Lower leg skin (tissue), 4 donors: ENCODE data around the gene RASA3. TPM values are rescaled to one million over a fixed set of nuclear protein-coding genes. Genes with fewer than 3 reads are reported as not detected.
A peak's percentile ranks its signal among the peaks of the same experiment; 100 is the strongest.
"Not testable (repeated sequence)": the region's sequence is repeated elsewhere in the genome, so short reads cannot be mapped to it uniquely, and the experiment has no call there.

Experiments
- DNase-seq, 2 donors: peaks; one replicate each; pipeline ENCODE4 v3.0.0-alpha.2; 2019; ENCODE audit warnings: low spot score in 2 of 2
- H3K4me3 ChIP-seq: fragments of 200-600 bp; sonication (generic); 2 replicates; pipeline ENCODE4 v1.5.1; 2017; ENCODE audit warnings: mild to moderate bottlenecking, low read depth; ENCODE audit not compliant: poor library complexity, severe bottlenecking
- POLR2A ChIP-seq, 2 donors: fragments of 450-650 bp; IDR thresholded peaks; one replicate each; pipeline ENCODE4 v1.6.1; 2016 to 2017; ENCODE audit warnings: antibody characterized with exemption in 2 of 2, mild to moderate bottlenecking in 1 of 2, moderate library complexity in 1 of 2
- WGBS, 2 donors: methylation state at CpG; one replicate each; pipeline ENCODE4 v1.1.5; 2018; 5-methylcytosine and 5-hydroxymethylcytosine counted together
- intact Hi-C: fragments of 100-400 bp; cut with DNase I; formaldehyde crosslinking; loops from one replicate; pipeline ENCODE4 v1.15.0; 2023; ENCODE audit warnings: low total_unique reads
- total RNA-seq, 4 donors: library from RNA; depleted of rRNA; stranded (reverse); fragments of >200 nt; gene quantifications; one replicate each; pipeline ENCODE4 v1.1.0, GENCODE V29; 2016
- TF ChIP-seq, protein P1 (sequence below), 3 donors: fragments of 450-650 bp; IDR thresholded peaks; one replicate each; pipeline ENCODE4 v1.5.1; 2016; ENCODE audit warnings: antibody characterized with exemption in 3 of 3, mild to moderate bottlenecking in 3 of 3, moderate library complexity in 2 of 3

RASA3 gene
- total RNA-seq, 4 donors from 2014 or later: 12.9 to 30.5 (median 24.2) TPM

DNA sequence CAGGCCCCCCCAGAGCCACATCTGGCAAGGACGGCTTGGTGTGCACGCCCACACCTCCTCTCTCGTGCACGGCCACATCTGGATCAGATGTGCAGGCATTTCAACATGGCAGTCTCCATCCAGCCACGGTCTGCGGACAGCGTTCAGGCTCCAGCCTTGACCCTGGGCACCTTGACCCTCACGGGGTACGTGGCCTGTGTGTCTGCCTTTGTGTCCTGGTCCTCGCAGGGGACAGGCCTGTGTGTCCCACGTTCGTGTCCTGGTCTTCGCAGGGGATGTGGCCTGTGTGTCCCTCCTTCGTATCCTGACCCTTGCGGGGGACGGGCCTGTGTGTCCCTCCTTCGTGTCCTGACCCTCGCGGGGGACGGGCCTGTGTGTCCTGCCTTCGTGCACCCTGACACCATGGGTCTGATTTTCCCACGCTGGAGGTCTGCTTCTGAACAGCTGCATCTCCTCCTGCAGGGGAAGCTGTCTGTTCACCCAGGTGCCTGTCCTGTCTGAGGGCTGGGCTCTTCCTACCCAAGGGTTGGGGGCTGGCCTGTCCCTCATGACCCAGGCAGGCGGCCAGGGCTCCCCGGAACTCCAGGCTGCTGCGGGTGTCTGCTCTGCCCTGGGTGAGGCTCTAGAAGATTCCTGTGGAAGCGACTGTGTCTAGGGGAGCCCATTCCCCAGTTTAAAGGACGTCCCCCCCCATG, 25.3 kb downstream of the RASA3 start:
- TF ChIP-seq, protein P1, sequence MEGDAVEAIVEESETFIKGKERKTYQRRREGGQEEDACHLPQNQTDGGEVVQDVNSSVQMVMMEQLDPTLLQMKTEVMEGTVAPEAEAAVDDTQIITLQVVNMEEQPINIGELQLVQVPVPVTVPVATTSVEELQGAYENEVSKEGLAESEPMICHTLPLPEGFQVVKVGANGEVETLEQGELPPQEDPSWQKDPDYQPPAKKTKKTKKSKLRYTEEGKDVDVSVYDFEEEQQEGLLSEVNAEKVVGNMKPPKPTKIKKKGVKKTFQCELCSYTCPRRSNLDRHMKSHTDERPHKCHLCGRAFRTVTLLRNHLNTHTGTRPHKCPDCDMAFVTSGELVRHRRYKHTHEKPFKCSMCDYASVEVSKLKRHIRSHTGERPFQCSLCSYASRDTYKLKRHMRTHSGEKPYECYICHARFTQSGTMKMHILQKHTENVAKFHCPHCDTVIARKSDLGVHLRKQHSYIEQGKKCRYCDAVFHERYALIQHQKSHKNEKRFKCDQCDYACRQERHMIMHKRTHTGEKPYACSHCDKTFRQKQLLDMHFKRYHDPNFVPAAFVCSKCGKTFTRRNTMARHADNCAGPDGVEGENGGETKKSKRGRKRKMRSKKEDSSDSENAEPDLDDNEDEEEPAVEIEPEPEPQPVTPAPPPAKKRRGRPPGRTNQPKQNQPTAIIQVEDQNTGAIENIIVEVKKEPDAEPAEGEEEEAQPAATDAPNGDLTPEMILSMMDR (IDR thresholded peaks at IDR 0.05): no peak
- WGBS, 2 donors: 82 to 85% methylated on average over 15 to 26 of the region's 27 CpGs
- DNase-seq: peak in 1 of 2 donors; percentile 80
- H3K4me3 ChIP-seq: no peak overlapping the region
- intact Hi-C loops: no loop called here

DNA sequence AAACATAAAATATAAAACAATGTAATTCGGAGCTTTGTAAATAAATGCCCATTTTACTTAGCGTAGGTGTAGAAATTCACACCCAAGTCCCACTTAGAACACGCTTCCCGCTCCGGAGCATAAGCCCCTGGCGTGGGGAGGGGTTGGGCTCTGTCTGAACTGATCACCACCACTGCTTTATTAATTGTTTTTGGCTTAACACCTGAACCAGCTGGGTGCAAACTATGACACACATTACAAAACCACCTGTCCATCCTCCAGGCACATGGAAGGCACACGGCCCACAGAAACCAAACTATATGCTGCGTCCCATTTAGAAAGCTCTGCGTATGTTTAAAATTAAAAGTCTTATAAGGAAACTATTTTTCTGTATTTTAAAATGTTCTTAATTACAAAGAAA, 25.9 kb downstream of the RASA3 start:
- TF ChIP-seq, protein P1 (IDR thresholded peaks at IDR 0.05): no peak
- TF ChIP-seq POLR2A (IDR thresholded peaks at IDR 0.05): no peak
- intact Hi-C loops: no loop called here
- peak in 1 of 2 donors; percentile 21 for DNase-seq
- 89 to 95% methylated on average over 9 of the region's 9 CpGs for WGBS, 2 donors
- H3K4me3 ChIP-seq: no peak overlapping the region

DNA sequence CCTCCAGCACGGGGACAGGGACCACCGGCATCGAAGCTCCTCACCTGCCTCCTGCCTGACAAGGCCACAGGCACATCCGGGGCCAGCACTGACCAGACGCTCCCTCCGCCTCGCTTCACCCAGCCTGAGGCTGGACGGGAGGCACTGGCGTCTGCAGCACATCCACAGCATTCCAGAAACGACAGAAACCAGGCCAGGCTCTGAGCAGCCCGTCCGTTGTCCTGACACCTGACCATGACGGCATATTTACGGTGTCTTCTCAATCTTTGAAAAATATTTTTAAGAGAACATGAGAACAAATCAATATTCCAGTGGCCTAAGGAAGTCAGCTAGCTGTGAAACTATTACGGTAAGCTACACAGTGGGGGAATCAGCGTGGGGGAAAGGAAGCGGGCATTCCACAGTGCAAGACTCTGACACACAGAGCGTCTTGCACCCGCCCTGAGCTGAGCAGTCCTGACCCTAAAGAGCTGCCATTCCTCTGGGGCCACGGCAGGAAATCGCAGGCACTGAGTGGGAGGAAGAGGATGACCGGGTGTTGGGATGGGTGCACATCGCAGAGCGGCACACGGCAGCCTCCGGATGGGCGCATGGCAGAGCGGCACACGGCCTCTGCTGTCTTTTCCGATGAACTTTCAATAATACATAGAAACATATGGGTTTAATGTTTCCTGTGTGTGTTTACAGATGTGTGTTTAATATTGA, 26.8 kb downstream of the RASA3 start:
- WGBS, 2 donors: 77 to 84% methylated on average over 30 of the region's 30 CpGs
- intact Hi-C loops: no loop called here

DNA sequence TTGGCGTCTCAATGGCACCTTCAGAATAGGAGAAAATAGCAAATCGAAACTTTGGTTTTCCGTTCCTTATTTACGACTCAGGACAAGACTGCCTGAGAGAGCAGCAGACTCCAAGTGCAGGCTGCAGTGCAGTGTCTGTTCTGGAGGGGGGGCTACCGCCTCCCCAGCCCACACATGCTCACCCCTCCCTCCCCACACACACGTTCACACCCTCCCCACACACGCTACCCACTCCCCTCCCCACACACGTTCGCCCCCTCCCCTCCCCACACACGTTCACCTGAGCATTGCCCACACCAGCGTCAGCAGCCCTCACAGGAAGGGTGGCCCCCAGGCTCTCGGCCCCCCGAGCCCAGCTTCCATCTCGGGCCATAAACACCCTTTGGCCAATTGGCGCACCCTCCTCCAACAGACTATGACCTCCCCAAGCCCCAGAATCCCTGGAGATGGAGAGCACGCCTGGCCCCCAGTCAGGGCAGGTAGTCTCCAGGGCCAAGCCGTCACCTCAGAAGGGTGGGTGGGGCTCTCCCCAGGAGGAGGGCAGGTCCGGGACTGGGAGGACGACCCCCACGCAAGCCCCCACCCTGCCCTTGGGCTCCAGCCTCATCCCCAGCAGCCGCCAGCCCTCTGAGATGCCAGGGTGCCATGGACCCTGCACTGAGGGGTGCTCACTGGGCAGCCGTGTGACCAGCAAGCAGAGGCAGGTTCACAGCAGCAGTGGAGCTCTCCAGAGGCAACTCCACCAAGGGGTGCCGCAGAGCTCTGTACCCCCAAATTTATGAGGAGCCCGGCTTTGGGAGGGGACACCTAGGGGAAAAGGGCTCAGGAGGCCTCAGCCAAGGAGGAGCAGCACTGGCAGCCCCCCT, 27.5 kb downstream of the RASA3 start:
- intact Hi-C loops: no loop called here
- no peak overlapping the region for H3K4me3 ChIP-seq
- peak in 1 of 2 donors; percentile 69 for DNase-seq
- no peak for TF ChIP-seq POLR2A (IDR thresholded peaks at IDR 0.05)
- TF ChIP-seq, protein P1 (IDR thresholded peaks at IDR 0.05): no peak
- WGBS, 2 donors: 76% methylated on average over 16 to 21 of the region's 24 CpGs

More for the DNA sequence above, 26.8 kb downstream of the RASA3 start:
- TF ChIP-seq, protein P1 (IDR thresholded peaks at IDR 0.05): no peak
- TF ChIP-seq POLR2A (IDR thresholded peaks at IDR 0.05): no peak
- DNase-seq: peak in 1 of 2 donors; percentile 77
- H3K4me3 ChIP-seq: no peak overlapping the region

DNA sequence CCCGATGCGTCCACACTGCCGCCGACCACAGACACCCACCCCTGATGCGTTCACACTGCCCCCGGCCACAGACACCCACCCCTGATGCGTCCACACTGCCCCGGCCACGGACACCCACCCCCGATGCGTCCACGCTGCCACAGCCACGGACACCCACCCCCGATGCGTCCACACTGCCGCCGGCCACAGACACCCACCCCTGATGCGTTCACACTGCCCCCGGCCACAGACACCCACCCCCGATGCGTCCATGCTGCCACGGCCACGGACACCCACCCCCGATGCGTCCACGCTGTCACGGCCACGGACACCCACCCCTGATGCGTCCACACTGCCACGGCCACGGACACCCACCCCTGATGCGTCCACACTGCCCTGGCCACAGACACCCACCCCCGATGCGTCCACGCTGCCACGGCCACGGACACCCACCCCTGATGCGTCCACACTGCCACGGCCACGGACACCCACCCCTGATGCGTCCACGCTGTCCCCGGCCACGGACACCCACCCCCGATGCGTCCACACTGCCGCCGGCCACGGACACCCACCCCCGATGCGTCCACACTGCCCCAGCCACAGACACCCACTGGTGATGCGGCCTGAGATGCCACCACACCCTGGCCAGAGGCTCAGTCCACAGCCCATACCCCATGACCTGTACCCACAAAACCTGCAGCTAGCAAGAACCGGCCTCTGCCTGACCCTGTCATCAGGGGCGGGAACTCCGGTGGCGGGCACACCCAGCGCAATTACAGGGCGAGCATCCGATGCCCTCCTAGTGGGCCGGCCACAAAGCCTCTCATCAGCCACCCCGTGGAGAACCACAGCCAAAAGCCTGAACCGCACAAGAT, 28.4 kb downstream of the RASA3 start:
- WGBS, 2 donors: 89 to 92% methylated on average over 12 to 28 of the region's 62 CpGs
- TF ChIP-seq, protein P1 (IDR thresholded peaks at IDR 0.05): no peak
- TF ChIP-seq POLR2A (IDR thresholded peaks at IDR 0.05): no peak
- peak in 1 of 2 donors; percentile 78 for DNase-seq
- H3K4me3 ChIP-seq: no peak overlapping the region
- intact Hi-C loops: no loop called here

DNA sequence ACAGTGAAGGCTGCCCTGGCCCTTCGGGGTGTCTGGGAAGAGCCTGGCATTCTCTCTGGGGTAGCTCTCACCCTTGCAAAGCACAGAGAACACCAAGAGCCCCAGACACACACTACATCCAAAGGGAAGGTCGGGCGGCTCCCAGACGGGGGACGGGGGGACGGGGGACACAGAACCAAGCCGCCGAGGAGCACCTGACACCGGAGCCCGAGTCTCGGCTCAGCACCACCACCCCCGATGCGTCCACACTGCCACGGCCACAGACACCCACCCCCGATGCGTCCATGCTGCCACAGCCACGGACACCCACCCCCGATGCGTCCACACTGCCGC, 29.2 kb downstream of the RASA3 start:
- WGBS, 2 donors: 100% methylated on average over 2 to 8 of the region's 20 CpGs
- intact Hi-C loops, H3K4me3 ChIP-seq, DNase-seq: not testable (repeated sequence)
